A549 (cell line): ENCODE measurements around the gene NAB1. TPM values are rescaled to one million over a fixed set of nuclear protein-coding genes. Genes with fewer than 3 reads are reported as not detected.

Experiments
- ATAC-seq, 2 experiments: fragments of 200-7000 bp in 1 of 2; fragments of >200 bp in 1 of 2; cut with Nextera tagmentation in 1 of 2; cut with Tn5 transposase in 1 of 2; 3 replicates each; pipeline versions ENCODE4 v1.8.0 to v1.9.1; 2018 to 2020; ENCODE audit warnings: mild to moderate bottlenecking in 1 of 2, moderate library complexity in 1 of 2
- CTCF ChIA-PET: fragments of 300-600 bp; sonication (Branson Sonifier 250); formaldehyde crosslinking; extraction: SDS; loops from one replicate; lab custom pipeline; 2021; ENCODE audit warnings: antibody characterized with exemption, inconsistent platforms; lab: Yijun Ruan, JAX
- POLR2A ChIA-PET: fragments of 350-600 bp; formaldehyde crosslinking; extraction: SDS; loops from one replicate; lab custom pipeline; 2021; ENCODE audit warnings: antibody characterized with exemption, inconsistent platforms; lab: Yijun Ruan, JAX
- DNase-seq, 2 experiments: peaks; one replicate each; pipeline versions ENCODE4 v3.0.0 to v3.0.0-alpha.2; 2011 to 2016; ENCODE audit warnings: low read depth in 1 of 2, low spot score in 1 of 2
- FAIRE-seq: peaks from 2 replicates; lab custom pipeline; 2011; peaks lifted over from hg19 to GRCh38; lab: Jason Lieb, UNC
- H3K27ac ChIP-seq, 2 experiments: fragments of >200 bp; sonication (Bioruptor Twin); formaldehyde crosslinking; 3 replicates each; pipeline ENCODE4 v1.5.1; 2016 to 2017
- H3K4me1 ChIP-seq: fragments of >200 bp; sonication (Bioruptor Twin); formaldehyde crosslinking; 3 replicates; pipeline ENCODE4 v1.6.1; 2016
- H3K4me2 ChIP-seq: fragments of >200 bp; sonication (Bioruptor Twin); formaldehyde crosslinking; 3 replicates; pipeline ENCODE4 v1.6.1; 2016
- H3K4me3 ChIP-seq: fragments of >200 bp; sonication (Bioruptor Twin); formaldehyde crosslinking; 3 replicates; pipeline ENCODE4 v1.5.1; 2016
- H3K9me3 ChIP-seq: fragments of >200 bp; sonication (Bioruptor Twin); formaldehyde crosslinking; 3 replicates; pipeline ENCODE4 v1.6.1; 2016
- BHLHE40 ChIP-seq: IDR thresholded peaks from 2 replicates; pipeline ENCODE4 v1.6.1; 2012; ENCODE audit warnings: low read depth, low read length, inconsistent platforms
- CHD4 ChIP-seq: fragments of 200-600 bp; sonication (generic); IDR thresholded peaks from 2 replicates; pipeline ENCODE4 v1.6.1; 2016; ENCODE audit warnings: antibody characterized with exemption, mild to moderate bottlenecking, borderline replicate concordance
- EHF ChIP-seq: fragments of 250-450 bp; sonication (Bioruptor Pico); IDR thresholded peaks from 2 replicates; pipeline ENCODE4 v1.5.0; 2020; ENCODE audit warnings: mild to moderate bottlenecking
- ESRRA ChIP-seq: fragments of 150-350 bp; IDR thresholded peaks from 2 replicates; pipeline ENCODE4 v1.6.1; 2014; ENCODE audit warnings: mild to moderate bottlenecking, low read length, borderline replicate concordance
- FOSL2 ChIP-seq, 2 experiments: fragments of 450-650 bp in 1 of 2; fragments of >200 bp in 1 of 2; sonication (Bioruptor Twin) in 1 of 2; formaldehyde crosslinking; IDR thresholded peaks; 2 replicates each; pipeline versions ENCODE4 v1.5.0 to v1.6.1; 2016 to 2020; ENCODE audit warnings: mild to moderate bottlenecking in 1 of 2, moderate library complexity in 1 of 2
- FOXS1 ChIP-seq: fragments of 250-450 bp; sonication (Bioruptor Pico); IDR thresholded peaks from 2 replicates; pipeline ENCODE4 v1.5.0; 2020; ENCODE audit warnings: mild to moderate bottlenecking, moderate library complexity
- GATA3 ChIP-seq: IDR thresholded peaks from 2 replicates; pipeline ENCODE4 v1.6.1; 2012; ENCODE audit warnings: borderline replicate concordance
- HOXA7 ChIP-seq: fragments of 250-450 bp; sonication (Bioruptor Pico); IDR thresholded peaks from 2 replicates; pipeline ENCODE4 v1.5.0; 2020; ENCODE audit warnings: mild to moderate bottlenecking, moderate library complexity
- HOXB5 ChIP-seq: fragments of 250-450 bp; sonication (Bioruptor Pico); IDR thresholded peaks from 2 replicates; pipeline ENCODE4 v1.5.0; 2020; ENCODE audit warnings: mild to moderate bottlenecking, moderate library complexity
- JUNB ChIP-seq: fragments of >200 bp; sonication (Bioruptor Twin); formaldehyde crosslinking; IDR thresholded peaks from 2 replicates; pipeline ENCODE4 v1.6.1; 2016
- MAZ ChIP-seq: fragments of 150-350 bp; IDR thresholded peaks from 2 replicates; pipeline ENCODE4 v1.6.1; 2014; ENCODE audit warnings: antibody characterized with exemption, low read depth, low read length, borderline replicate concordance
- NR3C1 ChIP-seq: fragments of >200 bp; sonication (Bioruptor Twin); formaldehyde crosslinking; IDR thresholded peaks from 3 replicates; pipeline ENCODE4 v1.6.1; 2017
- POLR2AphosphoS2 ChIP-seq: conservative IDR thresholded peaks from 2 replicates; pipeline ENCODE4 v1.6.1; 2012; ENCODE audit warnings: low read length, improper control_type of control experiment, inconsistent platforms
- RARB ChIP-seq: fragments of 250-450 bp; sonication (Bioruptor Pico); IDR thresholded peaks from 2 replicates; pipeline ENCODE4 v1.8.0; 2021; ENCODE audit warnings: mild to moderate bottlenecking, moderate library complexity
- SMC3 ChIP-seq: fragments of >200 bp; sonication (Bioruptor Twin); formaldehyde crosslinking; IDR thresholded peaks from 3 replicates; pipeline ENCODE4 v1.6.1; 2018; ENCODE audit warnings: inconsistent platforms
- TP53 ChIP-seq: fragments of 250-450 bp; sonication (Bioruptor Pico); IDR thresholded peaks from 2 replicates; pipeline ENCODE4 v1.5.0; 2021; ENCODE audit warnings: mild to moderate bottlenecking, moderate library complexity
- ZC3H11A ChIP-seq: fragments of 450-650 bp; IDR thresholded peaks from 2 replicates; pipeline ENCODE4 v1.6.1; 2014; ENCODE audit warnings: antibody characterized with exemption, mild to moderate bottlenecking
- ZFP36 ChIP-seq: fragments of 450-650 bp; IDR thresholded peaks from 2 replicates; pipeline ENCODE4 v1.6.1; 2014; ENCODE audit warnings: borderline replicate concordance; ENCODE audit not compliant: partially characterized antibody
- WGBS: methylation state at CpG from one replicate; pipeline ENCODE4 v1.1.6; 2017; ENCODE audit errors: missing lambda C conversion rate; 5-methylcytosine and 5-hydroxymethylcytosine counted together
- polyA plus RNA-seq, 4 experiments: library from polyadenylated mRNA; depleted of rRNA in 3 of 4; stranded (reverse); fragments of >200 nt; fragmentation: RNase III in 1 of 4; extraction: RNeasy Plus Mini Kit Qiagen cat#74134 plus additional on column Dnase treatment in 1 of 4; gene quantifications; 2 replicates in 3 of 4; 3 replicates in 1 of 4; pipeline ENCODE4 v1.2.3, GENCODE V29; 2011 to 2017
- TF ChIP-seq, protein P1 (sequence below): IDR thresholded peaks from 2 replicates; pipeline ENCODE4 v1.6.1; 2012; ENCODE audit warnings: low read depth, borderline replicate concordance
- TF ChIP-seq, protein P2 (sequence below): fragments of 150-350 bp; IDR thresholded peaks from 2 replicates; pipeline ENCODE4 v1.6.1; 2014; ENCODE audit warnings: low read depth, mild to moderate bottlenecking, low read length

NAB1 gene
- polyA plus RNA-seq, 2 of the 4 experiments (the other 2 are of a cell fraction), result 37.6 to 67.3 TPM

DNA sequence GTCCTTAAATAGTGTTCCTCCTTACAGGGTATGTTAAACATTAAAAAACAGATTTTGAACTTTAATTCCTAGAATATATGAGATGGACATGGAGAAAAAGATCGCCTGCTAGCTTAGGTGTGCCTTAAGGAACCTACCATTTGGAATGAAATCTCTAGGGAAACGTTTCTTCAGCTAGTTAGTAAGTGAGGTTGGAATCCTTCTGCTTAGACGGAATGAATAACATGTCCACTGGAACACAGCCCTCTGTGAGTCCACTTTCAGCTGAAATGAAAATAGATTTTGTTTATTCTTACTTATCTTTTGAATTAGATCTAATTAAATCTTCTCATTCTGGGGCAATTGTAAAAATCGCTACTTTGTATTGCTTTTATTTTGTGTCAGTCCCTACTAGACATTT is 28.4 kb downstream of the NAB1 start (continued):
- TF ChIP-seq EHF (CRISPR knock-in tag) (no peak), ESRRA (no peak), BHLHE40 (no peak), ZC3H11A (no peak), CHD4 (no peak), FOSL2 (IDR thresholded peaks at IDR 0.05) (no peak), FOSL2 (CRISPR knock-in tag; IDR thresholded peaks at IDR 0.05) (no peak), NR3C1 (no peak), FOXS1 (CRISPR knock-in tag) (no peak)
- TF ChIP-seq, protein P1, sequence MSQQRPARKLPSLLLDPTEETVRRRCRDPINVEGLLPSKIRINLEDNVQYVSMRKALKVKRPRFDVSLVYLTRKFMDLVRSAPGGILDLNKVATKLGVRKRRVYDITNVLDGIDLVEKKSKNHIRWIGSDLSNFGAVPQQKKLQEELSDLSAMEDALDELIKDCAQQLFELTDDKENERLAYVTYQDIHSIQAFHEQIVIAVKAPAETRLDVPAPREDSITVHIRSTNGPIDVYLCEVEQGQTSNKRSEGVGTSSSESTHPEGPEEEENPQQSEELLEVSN, result no peak

DNA sequence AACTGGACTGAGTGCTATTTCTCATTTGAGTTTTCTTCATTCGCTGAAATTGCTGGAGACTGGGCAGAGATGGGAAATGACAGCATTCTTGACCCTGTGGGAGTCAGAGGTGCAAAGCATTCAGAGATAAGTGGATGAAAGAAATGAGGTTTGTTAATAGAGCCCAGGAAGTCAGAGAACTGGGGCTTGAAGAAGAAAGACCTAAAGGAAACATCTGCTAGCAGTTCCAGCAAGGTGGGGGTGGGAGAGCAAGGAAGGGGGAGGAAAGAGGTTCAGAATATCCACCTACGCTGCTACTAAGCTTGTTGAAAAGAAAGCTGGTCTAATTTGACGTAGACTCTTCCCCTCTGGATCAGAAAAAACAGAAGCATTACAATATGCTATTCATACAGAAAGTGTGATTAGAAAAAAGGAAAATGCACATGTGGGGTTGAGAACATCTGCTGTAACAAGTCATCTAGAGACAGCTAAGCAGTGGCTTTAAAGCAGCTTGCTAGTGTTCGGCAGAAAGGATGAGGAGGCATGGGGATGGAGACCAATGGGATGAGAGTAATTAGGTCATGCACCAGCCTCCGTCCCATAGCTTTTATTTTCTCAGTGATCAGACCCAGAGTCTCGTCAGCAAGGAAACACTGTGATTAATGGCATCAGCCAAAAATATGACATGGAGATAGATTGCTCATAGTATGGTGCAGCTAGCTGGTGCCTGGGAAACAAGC is 29.7 kb downstream of the NAB1 start:
- ATAC-seq, result no peak
- TF ChIP-seq SMC3 (no peak), MAZ (no peak), BHLHE40 (no peak), ZFP36 (no peak), TP53 (CRISPR knock-in tag) (no peak), FOSL2 (IDR thresholded peaks at IDR 0.05) (no peak), FOSL2 (CRISPR knock-in tag; IDR thresholded peaks at IDR 0.05) (no peak), FOXS1 (CRISPR knock-in tag) (no peak), HOXA7 (no peak), POLR2AphosphoS2 (no peak), JUNB (no peak), RARB (no peak), GATA3 (no peak), NR3C1 (no peak)
- TF ChIP-seq, protein P2, sequence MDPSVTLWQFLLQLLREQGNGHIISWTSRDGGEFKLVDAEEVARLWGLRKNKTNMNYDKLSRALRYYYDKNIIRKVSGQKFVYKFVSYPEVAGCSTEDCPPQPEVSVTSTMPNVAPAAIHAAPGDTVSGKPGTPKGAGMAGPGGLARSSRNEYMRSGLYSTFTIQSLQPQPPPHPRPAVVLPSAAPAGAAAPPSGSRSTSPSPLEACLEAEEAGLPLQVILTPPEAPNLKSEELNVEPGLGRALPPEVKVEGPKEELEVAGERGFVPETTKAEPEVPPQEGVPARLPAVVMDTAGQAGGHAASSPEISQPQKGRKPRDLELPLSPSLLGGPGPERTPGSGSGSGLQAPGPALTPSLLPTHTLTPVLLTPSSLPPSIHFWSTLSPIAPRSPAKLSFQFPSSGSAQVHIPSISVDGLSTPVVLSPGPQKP, result no peak
- Histone ChIP-seq H3K9me3 (no peaks in the 10 kb centered on the region), H3K27ac (no peak overlapping the region), H3K4me1 (peaks cover 18% of the 10 kb centered on the region; the same call in 2 of the 3 replicates), H3K4me2 (no peak overlapping the region), H3K4me3 (no peak overlapping the region)
- no peak for DNase-seq
- CTCF ChIA-PET, result interaction anchor here (0.6 to 2.9 kb wide), 5 partner anchors 15 to 829 kb away, joined by 4 to 10 read pairs (median 5); no protein-coding TSS in a partner anchor
- no peak for FAIRE-seq
- POLR2A ChIA-PET, result no interaction called here
- 89% methylated on average over 6 of the region's 6 CpGs for WGBS

DNA sequence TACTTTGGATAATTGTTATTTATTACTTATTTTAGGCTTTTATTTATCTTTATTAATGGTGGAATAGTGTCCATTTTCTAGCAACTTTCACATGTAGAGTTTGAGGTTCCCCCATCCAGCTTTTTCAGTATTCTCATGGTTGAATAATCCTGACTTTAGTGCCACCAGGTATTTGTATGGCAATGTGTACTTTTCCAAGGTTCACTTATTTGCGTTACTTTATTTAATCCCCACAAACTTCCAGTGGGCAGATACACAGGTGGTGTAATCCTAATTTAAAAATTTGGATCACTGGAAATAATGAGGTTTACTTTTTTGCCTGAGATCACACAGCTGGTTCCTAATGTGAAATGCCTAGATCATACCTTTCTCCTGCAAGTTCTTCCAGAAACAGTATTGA is 30.5 kb downstream of the NAB1 start:
- CTCF ChIA-PET, result interaction anchor here (1.1 to 2.9 kb wide), 7 partner anchors 10 to 365 kb away, joined by 3 to 10 read pairs (median 4); no protein-coding TSS in a partner anchor
- Histone ChIP-seq H3K27ac (no peak overlapping the region), H3K9me3 (no peaks in the 10 kb centered on the region), H3K4me1 (peaks cover 18% of the 10 kb centered on the region; the same call in 2 of the 3 replicates), H3K4me3 (no peak overlapping the region), H3K4me2 (no peak overlapping the region)
- no peak for ATAC-seq
- DNase-seq, result no peak
- FAIRE-seq, result no peak
- 90% methylated on average over 1 of the region's 1 CpG for WGBS
- POLR2A ChIA-PET, result no interaction called here
- TF ChIP-seq HOXB5 (CRISPR knock-in tag), result no peak
